ENCODE results near the gene CABS1.

DNA sequence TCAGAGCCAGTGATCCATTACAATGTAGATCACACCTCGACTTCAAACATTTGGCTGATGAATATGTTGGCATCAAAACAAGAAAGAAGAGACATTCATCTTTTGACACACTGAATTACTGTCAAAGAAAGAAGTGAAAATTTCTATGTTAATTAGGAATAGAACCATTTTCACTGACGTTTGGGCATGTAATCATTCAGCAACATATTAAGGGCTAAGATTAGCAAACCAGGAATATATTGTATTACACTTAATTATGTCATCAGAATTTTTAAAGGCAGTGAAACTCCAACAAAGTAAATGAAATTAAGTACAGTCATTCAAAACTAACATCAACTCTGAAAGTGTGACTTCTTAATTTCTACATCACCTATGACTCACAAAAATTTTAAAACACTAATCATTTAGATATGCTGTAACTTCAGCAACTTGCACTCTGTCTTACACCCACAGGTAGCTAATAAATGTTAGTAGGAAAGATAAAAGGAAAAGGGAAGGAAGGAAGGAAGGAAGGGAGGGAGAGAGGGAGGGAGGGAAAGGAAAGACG, 24.4 kb downstream of the CABS1 start:
- no peak for TF ChIP-seq POLR2A (IDR thresholded peaks at IDR 0.05; ENCODE audit: low read depth, low read length)
- no peak for TF ChIP-seq TAF1 (IDR thresholded peaks at IDR 0.05; ENCODE audit: borderline replicate concordance, low read depth, low read length)
